ENCODE results near the gene RPS18.
"Not testable (repeated sequence)": the region's sequence is repeated elsewhere in the genome, so short reads cannot be mapped to it uniquely, and the experiment has no call there.

The RPS18 gene

DNA sequence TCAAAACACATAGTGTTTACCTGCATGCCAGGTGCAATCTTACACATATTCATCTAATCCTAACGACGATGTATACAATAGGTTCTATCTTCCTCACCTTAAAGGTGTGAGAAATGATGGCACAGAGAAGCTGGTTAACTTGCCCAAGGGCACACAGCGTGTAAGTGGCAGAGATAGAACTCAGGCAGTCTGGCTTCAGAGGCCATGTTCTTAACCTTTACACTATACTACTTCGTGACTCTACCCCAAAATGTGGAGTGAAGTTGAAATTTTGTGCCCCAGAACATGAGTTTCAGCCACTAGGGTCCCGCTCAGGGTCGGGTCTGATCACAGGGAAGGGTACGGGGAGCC, 783 bp upstream of the RPS18 start:
- Histone ChIP-seq H3K36me3 (ENCODE audit: control insufficient read depth in 2 of 2, insufficient read depth in 2 of 2, low read length in 2 of 2) (peaks cover 41 to 50% of the 10 kb centered on the region in 2 donors), H3K4me1 (ENCODE audit: control insufficient read depth in 2 of 2, insufficient read depth in 2 of 2, low read length in 2 of 2) (peaks cover 34 to 43% of the 10 kb centered on the region in 2 donors)

GRCh38 chr6:33272275-33273128, 627 bp downstream of the RPS18 start:
- no peaks in the 10 kb centered on the region for H3K9me3 ChIP-seq (ENCODE audit: control insufficient read depth in 2 of 2, low read length in 2 of 2)
- peak overlapping the region; percentile 86 to 98 for H3K4me3 ChIP-seq (ENCODE audit: low read length in 2 of 2)
- H3K27me3 ChIP-seq (ENCODE audit: control insufficient read depth in 2 of 2, insufficient read depth in 2 of 2, low read length in 2 of 2), result no peaks in the 10 kb centered on the region
- H3K36me3 ChIP-seq (ENCODE audit: control insufficient read depth in 2 of 2, insufficient read depth in 2 of 2, low read length in 2 of 2), result peaks cover 32 to 37% of the 10 kb centered on the region in 2 donors
- peaks cover 42 to 51% of the 10 kb centered on the region in 2 donors for H3K4me1 ChIP-seq (ENCODE audit: control insufficient read depth in 2 of 2, insufficient read depth in 2 of 2, low read length in 2 of 2)
- peak overlapping the region; percentile 94 to 95 for H3K27ac ChIP-seq (ENCODE audit: low read depth in 2 of 2, low read length in 2 of 2)
- peak overlapping the region; percentile 80 to 95 for H3K9ac ChIP-seq (ENCODE audit: low read depth in 1 of 2, low read length in 2 of 2)

More for the DNA sequence above, 783 bp upstream of the RPS18 start:
- Histone ChIP-seq H3K27ac (ENCODE audit: low read depth in 2 of 2, low read length in 2 of 2) (peak overlapping the region; percentile 94 to 95), H3K9ac (ENCODE audit: low read depth in 1 of 2, low read length in 2 of 2) (peak overlapping the region; percentile 95), H3K27me3 (ENCODE audit: control insufficient read depth in 2 of 2, insufficient read depth in 2 of 2, low read length in 2 of 2) (no peaks in the 10 kb centered on the region), H3K9me3 (ENCODE audit: control insufficient read depth in 2 of 2, low read length in 2 of 2) (no peaks in the 10 kb centered on the region), H3K4me3 (ENCODE audit: low read length in 2 of 2) (peak overlapping the region; percentile 86 to 98)

DNA sequence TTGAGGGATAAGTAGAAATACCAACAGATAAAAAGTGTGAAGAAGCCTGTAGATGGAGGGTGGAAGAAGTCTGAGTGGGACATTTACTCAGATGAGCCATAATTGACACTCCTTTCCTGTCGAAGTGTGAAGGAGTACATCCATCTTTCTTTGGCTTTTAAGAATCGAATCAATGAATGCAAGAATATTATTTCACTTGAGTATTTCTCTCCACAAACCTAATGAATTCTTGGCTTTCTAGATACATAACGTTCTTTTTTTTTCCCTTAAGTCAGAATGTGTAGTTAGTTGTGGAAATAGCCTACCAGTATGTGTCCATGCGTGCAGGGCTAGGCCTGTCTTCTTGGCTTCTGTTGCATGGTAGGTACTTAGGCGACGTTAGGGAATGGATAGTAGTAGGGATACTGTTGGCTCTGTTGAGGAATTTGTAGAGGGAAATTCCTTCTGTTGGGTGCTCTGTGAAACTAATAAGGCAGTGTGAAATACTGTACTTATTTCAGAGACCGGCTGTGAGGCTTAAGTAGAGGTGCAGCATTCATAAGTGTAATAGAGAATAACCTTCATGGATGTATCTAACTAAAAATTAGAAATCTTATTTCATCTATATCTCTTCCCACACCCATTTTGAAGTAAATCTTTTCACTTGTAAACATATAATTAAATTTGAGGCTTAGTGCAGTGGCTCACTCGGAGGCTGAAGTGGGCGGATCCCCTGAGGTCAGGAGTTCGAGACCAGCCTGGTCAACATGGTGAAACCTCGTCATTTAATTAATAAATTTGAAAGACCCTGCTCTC, 1.5 kb downstream of the RPS18 start:
- Histone ChIP-seq H3K4me3 (ENCODE audit: low read length in 2 of 2) (peak overlapping the region; percentile 86 to 98), H3K4me1 (ENCODE audit: control insufficient read depth in 2 of 2, insufficient read depth in 2 of 2, low read length in 2 of 2) (peaks cover 50 to 59% of the 10 kb centered on the region in 2 donors), H3K27ac (ENCODE audit: low read depth in 2 of 2, low read length in 2 of 2) (peak overlapping the region; percentile 94 to 95), H3K9ac (ENCODE audit: low read depth in 1 of 2, low read length in 2 of 2) (peak overlapping the region; percentile 80 to 95), H3K27me3 (ENCODE audit: control insufficient read depth in 2 of 2, insufficient read depth in 2 of 2, low read length in 2 of 2) (no peaks in the 10 kb centered on the region), H3K9me3 (ENCODE audit: control insufficient read depth in 2 of 2, low read length in 2 of 2) (no peaks in the 10 kb centered on the region), H3K36me3 (ENCODE audit: control insufficient read depth in 2 of 2, insufficient read depth in 2 of 2, low read length in 2 of 2) (peaks cover 30 to 33% of the 10 kb centered on the region in 2 donors)

- Histone ChIP-seq H3K9me3 (ENCODE audit: control insufficient read depth in 2 of 2, low read length in 2 of 2) (no peaks in the 10 kb centered on the region), H3K27me3 (ENCODE audit: control insufficient read depth in 2 of 2, insufficient read depth in 2 of 2, low read length in 2 of 2) (no peaks in the 10 kb centered on the region), H3K36me3 (ENCODE audit: control insufficient read depth in 2 of 2, insufficient read depth in 2 of 2, low read length in 2 of 2) (peaks cover 32% of the 10 kb centered on the region in 2 donors), H3K27ac (ENCODE audit: low read depth in 2 of 2, low read length in 2 of 2) (peak overlapping the region; percentile 41 to 93), H3K9ac (ENCODE audit: low read depth in 1 of 2, low read length in 2 of 2) (peak overlapping the region; percentile 17 to 44), H3K4me1 (ENCODE audit: control insufficient read depth in 2 of 2, insufficient read depth in 2 of 2, low read length in 2 of 2) (peaks cover 52 to 61% of the 10 kb centered on the region in 2 donors), H3K4me3 (ENCODE audit: low read length in 2 of 2) (peak overlapping the region; percentile 2 to 98)
Observed at GRCh38 chr6:33273924-33274902, 2.3 kb downstream of the RPS18 start.

- peak overlapping the region; percentile 79 to 82 for H3K4me3 ChIP-seq (ENCODE audit: low read length in 2 of 2)
- peak overlapping the region; percentile 82 to 90 for H3K9ac ChIP-seq (ENCODE audit: low read depth in 1 of 2, low read length in 2 of 2)
- peaks cover 44 to 45% of the 10 kb centered on the region in 2 donors for H3K36me3 ChIP-seq (ENCODE audit: control insufficient read depth in 2 of 2, insufficient read depth in 2 of 2, low read length in 2 of 2)
- peak overlapping the region; percentile 93 to 97 for H3K27ac ChIP-seq (ENCODE audit: low read depth in 2 of 2, low read length in 2 of 2)
- H3K27me3 ChIP-seq (ENCODE audit: control insufficient read depth in 2 of 2, insufficient read depth in 2 of 2, low read length in 2 of 2); H3K9me3 ChIP-seq (ENCODE audit: control insufficient read depth in 2 of 2, low read length in 2 of 2): not testable (repeated sequence)
- H3K4me1 ChIP-seq (ENCODE audit: control insufficient read depth in 2 of 2, insufficient read depth in 2 of 2, low read length in 2 of 2), result peaks cover 52% of the 10 kb centered on the region in 2 donors
Observed at GRCh38 chr6:33275795-33276580, 4.1 kb downstream of the RPS18 start.

- Histone ChIP-seq H3K36me3 (ENCODE audit: control insufficient read depth in 2 of 2, insufficient read depth in 2 of 2, low read length in 2 of 2) (peaks cover 47 to 48% of the 10 kb centered on the region in 2 donors), H3K4me3 (ENCODE audit: low read length in 2 of 2) (peak overlapping the region; percentile 79 to 82), H3K27ac (ENCODE audit: low read depth in 2 of 2, low read length in 2 of 2) (peak overlapping the region; percentile 93 to 97), H3K9ac (ENCODE audit: low read depth in 1 of 2, low read length in 2 of 2) (peak overlapping the region; percentile 82 to 90), H3K27me3 (ENCODE audit: control insufficient read depth in 2 of 2, insufficient read depth in 2 of 2, low read length in 2 of 2) (no peaks in the 10 kb centered on the region), H3K9me3 (ENCODE audit: control insufficient read depth in 2 of 2, low read length in 2 of 2) (no peaks in the 10 kb centered on the region), H3K4me1 (ENCODE audit: control insufficient read depth in 2 of 2, insufficient read depth in 2 of 2, low read length in 2 of 2) (peaks cover 50 to 52% of the 10 kb centered on the region in 2 donors)
Observed at GRCh38 chr6:33276581-33276863, 4.6 kb downstream of the RPS18 start.

- peak within 1 kb of the TSS; percentile 82 to 90 for H3K9ac ChIP-seq (ENCODE audit: low read depth in 1 of 2, low read length in 2 of 2)
- H3K27me3 ChIP-seq (ENCODE audit: control insufficient read depth in 2 of 2, insufficient read depth in 2 of 2, low read length in 2 of 2), result no peaks in the 10 kb centered on the region
- H3K36me3 ChIP-seq (ENCODE audit: control insufficient read depth in 2 of 2, insufficient read depth in 2 of 2, low read length in 2 of 2), result peaks cover 47 to 52% of the 10 kb centered on the region in 2 donors
- H3K4me3 ChIP-seq (ENCODE audit: low read length in 2 of 2), result peak within 1 kb of the TSS; percentile 79 to 82
- peak within 1 kb of the TSS; percentile 93 to 97 for H3K27ac ChIP-seq (ENCODE audit: low read depth in 2 of 2, low read length in 2 of 2)
- H3K4me1 ChIP-seq (ENCODE audit: control insufficient read depth in 2 of 2, insufficient read depth in 2 of 2, low read length in 2 of 2), result peaks cover 48 to 52% of the 10 kb centered on the region in 2 donors
- no peaks in the 10 kb centered on the region for H3K9me3 ChIP-seq (ENCODE audit: control insufficient read depth in 2 of 2, low read length in 2 of 2)
Observed at GRCh38 chr6:33276864-33277662, 5.2 kb downstream of the RPS18 start, which contains the start of gene B3GALT4. B3GALT4 (plus strand) TSS chr6:33277123; CDS start chr6:33277420, 297 bp downstream.

DNA sequence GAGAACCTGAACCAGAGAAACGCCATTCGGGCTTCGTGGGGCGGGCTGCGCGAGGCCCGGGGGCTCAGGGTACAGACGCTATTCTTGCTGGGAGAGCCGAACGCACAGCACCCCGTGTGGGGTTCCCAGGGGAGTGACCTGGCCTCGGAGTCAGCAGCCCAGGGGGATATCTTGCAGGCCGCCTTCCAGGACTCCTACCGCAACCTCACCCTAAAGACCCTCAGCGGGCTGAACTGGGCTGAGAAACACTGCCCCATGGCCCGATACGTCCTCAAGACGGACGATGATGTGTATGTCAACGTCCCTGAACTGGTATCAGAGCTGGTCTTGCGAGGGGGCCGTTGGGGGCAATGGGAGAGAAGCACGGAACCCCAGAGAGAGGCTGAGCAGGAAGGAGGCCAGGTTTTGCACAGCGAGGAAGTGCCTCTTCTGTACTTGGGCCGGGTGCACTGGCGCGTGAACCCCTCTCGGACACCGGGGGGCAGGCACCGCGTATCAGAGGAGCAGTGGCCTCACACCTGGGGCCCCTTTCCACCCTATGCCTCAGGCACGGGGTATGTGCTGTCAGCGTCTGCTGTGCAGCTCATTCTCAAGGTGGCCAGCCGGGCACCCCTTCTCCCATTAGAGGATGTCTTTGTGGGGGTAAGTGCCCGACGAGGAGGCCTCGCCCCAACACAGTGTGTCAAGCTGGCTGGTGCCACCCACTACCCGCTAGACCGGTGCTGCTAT, 6.0 kb downstream of the RPS18 start:
- peak overlapping the region; percentile 82 to 90 for H3K9ac ChIP-seq (ENCODE audit: low read depth in 1 of 2, low read length in 2 of 2)
- no peaks in the 10 kb centered on the region for H3K9me3 ChIP-seq (ENCODE audit: control insufficient read depth in 2 of 2, low read length in 2 of 2)
- peaks cover 41 to 47% of the 10 kb centered on the region in 2 donors for H3K4me1 ChIP-seq (ENCODE audit: control insufficient read depth in 2 of 2, insufficient read depth in 2 of 2, low read length in 2 of 2)
- H3K27me3 ChIP-seq (ENCODE audit: control insufficient read depth in 2 of 2, insufficient read depth in 2 of 2, low read length in 2 of 2), result no peaks in the 10 kb centered on the region
- H3K36me3 ChIP-seq (ENCODE audit: control insufficient read depth in 2 of 2, insufficient read depth in 2 of 2, low read length in 2 of 2), result peaks cover 53 to 57% of the 10 kb centered on the region in 2 donors
- H3K4me3 ChIP-seq (ENCODE audit: low read length in 2 of 2), result peak overlapping the region; percentile 79 to 82
- H3K27ac ChIP-seq (ENCODE audit: low read depth in 2 of 2, low read length in 2 of 2), result peak overlapping the region; percentile 93 to 97
